ENCODE measurements around the gene WDFY4.

The WDFY4 gene

DNA sequence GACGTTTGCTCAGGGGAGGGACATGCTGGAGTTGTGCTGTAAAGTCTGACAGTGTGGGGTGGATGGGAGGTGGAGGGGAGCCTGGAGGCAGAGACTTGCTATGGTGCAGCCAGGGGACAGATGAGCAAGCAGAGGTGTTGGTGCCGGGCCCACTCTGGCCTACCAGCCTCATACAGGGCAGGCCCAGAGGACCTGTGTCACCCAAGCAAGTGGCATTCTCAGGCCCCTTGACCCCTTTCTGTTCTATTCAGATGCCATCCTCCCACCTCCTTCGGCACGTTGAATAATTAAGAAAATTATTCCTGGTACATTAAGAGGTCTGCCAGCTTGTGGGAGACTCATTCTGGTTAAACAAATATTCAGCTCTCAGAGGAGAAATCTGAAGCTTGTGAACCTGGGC is 8.5 kb downstream of the WDFY4 start:
- DNase-seq (ENCODE audit: low spot score) (no peak), ATAC-seq (ENCODE audit: low read depth) (no peak)
- Histone ChIP-seq H3K27me3 (ENCODE audit: insufficient read depth, poor library complexity, severe bottlenecking) (no peaks in the 10 kb centered on the region), H3K27ac (ENCODE audit: poor library complexity, severe bottlenecking) (no peak overlapping the region), H3K36me3 (ENCODE audit: low read depth) (no peaks in the 10 kb centered on the region), H3K4me1 (ENCODE audit: insufficient read depth, poor library complexity, severe bottlenecking) (no peaks in the 10 kb centered on the region), H3K9me3 (ENCODE audit: severe bottlenecking) (no peaks in the 10 kb centered on the region), H3K4me3 (ENCODE audit: severe bottlenecking) (no peak overlapping the region)
- TF ChIP-seq, protein P1, sequence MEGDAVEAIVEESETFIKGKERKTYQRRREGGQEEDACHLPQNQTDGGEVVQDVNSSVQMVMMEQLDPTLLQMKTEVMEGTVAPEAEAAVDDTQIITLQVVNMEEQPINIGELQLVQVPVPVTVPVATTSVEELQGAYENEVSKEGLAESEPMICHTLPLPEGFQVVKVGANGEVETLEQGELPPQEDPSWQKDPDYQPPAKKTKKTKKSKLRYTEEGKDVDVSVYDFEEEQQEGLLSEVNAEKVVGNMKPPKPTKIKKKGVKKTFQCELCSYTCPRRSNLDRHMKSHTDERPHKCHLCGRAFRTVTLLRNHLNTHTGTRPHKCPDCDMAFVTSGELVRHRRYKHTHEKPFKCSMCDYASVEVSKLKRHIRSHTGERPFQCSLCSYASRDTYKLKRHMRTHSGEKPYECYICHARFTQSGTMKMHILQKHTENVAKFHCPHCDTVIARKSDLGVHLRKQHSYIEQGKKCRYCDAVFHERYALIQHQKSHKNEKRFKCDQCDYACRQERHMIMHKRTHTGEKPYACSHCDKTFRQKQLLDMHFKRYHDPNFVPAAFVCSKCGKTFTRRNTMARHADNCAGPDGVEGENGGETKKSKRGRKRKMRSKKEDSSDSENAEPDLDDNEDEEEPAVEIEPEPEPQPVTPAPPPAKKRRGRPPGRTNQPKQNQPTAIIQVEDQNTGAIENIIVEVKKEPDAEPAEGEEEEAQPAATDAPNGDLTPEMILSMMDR (IDR thresholded peaks at IDR 0.05; ENCODE audit: poor library complexity, severe bottlenecking) = no peak

DNA sequence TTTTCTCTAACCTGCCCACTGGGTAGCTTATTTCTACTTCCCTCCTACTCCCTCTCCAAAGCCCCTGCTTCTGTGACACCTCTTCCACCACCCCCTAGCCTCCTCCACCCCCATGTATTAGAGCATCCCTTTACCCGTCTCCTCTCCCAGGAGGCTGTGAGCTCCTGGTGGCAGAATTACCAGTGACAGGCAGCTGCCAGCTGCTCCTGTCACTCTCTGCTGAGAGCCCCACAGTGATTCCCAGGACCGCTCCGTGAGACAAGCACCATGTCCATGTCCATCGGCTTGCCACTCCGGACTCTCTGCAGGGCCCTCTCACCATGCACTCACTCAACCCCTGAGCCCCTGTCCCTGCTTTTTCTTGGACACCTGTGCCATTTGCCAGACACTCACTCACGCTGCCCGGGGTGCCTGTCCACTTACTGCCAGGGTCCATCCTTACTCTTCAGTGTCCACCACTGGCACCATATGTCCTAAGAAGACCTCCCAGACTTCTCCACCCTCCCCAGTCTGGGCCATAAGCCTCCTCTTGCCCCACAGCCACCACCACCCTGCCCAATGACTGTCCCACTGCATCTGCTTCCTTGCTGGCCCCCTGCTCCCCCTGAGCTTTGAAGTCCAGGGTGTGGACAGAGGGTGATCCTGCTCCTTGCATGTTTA is 9.8 kb downstream of the WDFY4 start:
- H3K36me3 ChIP-seq (ENCODE audit: low read depth) = no peaks in the 10 kb centered on the region
- H3K27me3 ChIP-seq (ENCODE audit: insufficient read depth, poor library complexity, severe bottlenecking) = no peaks in the 10 kb centered on the region
- DNase-seq (ENCODE audit: low spot score) = no peak
- no peaks in the 10 kb centered on the region for H3K4me1 ChIP-seq (ENCODE audit: insufficient read depth, poor library complexity, severe bottlenecking)
- ATAC-seq (ENCODE audit: low read depth) = no peak
- TF ChIP-seq, protein P1 (IDR thresholded peaks at IDR 0.05; ENCODE audit: poor library complexity, severe bottlenecking) = no peak
- H3K9me3 ChIP-seq (ENCODE audit: severe bottlenecking) = no peaks in the 10 kb centered on the region
- H3K27ac ChIP-seq (ENCODE audit: poor library complexity, severe bottlenecking) = no peak overlapping the region
- H3K4me3 ChIP-seq (ENCODE audit: severe bottlenecking) = no peak overlapping the region

DNA sequence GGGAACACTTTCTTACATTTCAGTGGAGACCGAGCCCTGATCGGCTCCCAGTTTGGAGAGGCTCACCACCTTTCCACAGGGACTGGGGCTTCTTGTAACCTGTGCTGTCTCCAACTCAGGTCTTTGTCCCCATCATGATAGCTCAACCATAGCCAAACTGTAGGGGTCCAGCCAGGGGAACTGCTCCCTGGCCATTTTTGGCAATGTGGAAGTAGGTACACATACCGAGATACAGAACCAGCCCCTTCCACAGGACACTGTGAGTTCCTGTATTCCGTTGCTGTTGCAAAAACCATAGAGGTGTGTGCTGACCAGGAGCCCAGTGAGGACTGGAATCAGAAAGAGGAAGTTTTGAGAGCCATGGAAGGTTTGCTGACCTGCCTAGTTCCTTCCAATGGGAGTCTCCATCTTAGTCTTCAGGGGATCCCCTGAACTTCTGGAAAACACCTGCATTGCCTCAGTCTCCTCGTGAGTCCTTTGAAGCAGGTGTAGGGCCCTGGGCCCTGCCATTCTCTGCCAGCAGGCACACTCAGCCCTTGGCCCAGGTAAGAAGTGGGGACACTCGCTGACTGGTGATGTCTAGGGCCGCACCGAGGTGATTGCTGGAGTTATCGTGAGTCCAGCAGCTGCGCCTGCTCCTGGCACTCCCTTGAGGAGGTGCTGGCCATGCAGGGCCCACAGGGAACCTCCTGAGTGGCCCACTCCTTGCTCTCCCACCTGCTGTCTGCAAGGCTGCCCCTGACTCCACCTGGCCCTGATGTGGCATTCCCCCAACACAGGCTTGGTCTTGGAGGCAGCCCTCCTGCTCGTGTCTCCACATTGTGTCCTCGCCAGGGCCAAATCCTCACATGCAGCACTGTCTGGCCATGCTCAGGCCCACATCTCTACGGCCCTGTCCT is 11.2 kb downstream of the WDFY4 start:
- no peak for ATAC-seq (ENCODE audit: low read depth)
- Histone ChIP-seq H3K27ac (ENCODE audit: poor library complexity, severe bottlenecking) (no peak overlapping the region), H3K36me3 (ENCODE audit: low read depth) (no peaks in the 10 kb centered on the region), H3K9me3 (ENCODE audit: severe bottlenecking) (no peaks in the 10 kb centered on the region), H3K4me1 (ENCODE audit: insufficient read depth, poor library complexity, severe bottlenecking) (no peaks in the 10 kb centered on the region), H3K4me3 (ENCODE audit: severe bottlenecking) (no peak overlapping the region), H3K27me3 (ENCODE audit: insufficient read depth, poor library complexity, severe bottlenecking) (no peaks in the 10 kb centered on the region)
- TF ChIP-seq, protein P1 (IDR thresholded peaks at IDR 0.05; ENCODE audit: poor library complexity, severe bottlenecking) = no peak
- no peak for DNase-seq (ENCODE audit: low spot score)

DNA sequence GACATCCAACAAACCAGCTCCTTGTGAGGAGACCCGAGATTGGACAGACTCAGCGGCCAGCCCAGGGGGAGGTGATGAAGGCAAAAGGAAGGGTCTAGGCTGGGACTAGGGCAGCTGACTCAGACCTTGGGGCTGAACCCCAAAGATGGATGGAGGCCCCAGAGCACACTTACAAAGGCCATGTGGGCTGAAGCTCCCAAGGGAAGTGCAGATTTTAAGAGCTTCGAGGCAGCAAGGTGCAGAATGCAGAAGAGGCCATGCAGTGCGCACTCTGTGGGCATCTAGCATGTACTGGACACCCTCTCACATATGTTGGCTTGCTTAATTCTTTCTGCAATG is 11.8 kb downstream of the WDFY4 start:
- no peak for ATAC-seq (ENCODE audit: low read depth)
- no peaks in the 10 kb centered on the region for H3K9me3 ChIP-seq (ENCODE audit: severe bottlenecking)
- H3K27ac ChIP-seq (ENCODE audit: poor library complexity, severe bottlenecking) = no peak overlapping the region

More for the DNA sequence above, 11.8 kb downstream of the WDFY4 start:
- no peak overlapping the region for H3K4me3 ChIP-seq (ENCODE audit: severe bottlenecking)
- no peaks in the 10 kb centered on the region for H3K36me3 ChIP-seq (ENCODE audit: low read depth)
- TF ChIP-seq, protein P1 (IDR thresholded peaks at IDR 0.05; ENCODE audit: poor library complexity, severe bottlenecking) = no peak
- H3K4me1 ChIP-seq (ENCODE audit: insufficient read depth, poor library complexity, severe bottlenecking) = no peaks in the 10 kb centered on the region
- no peak for DNase-seq (ENCODE audit: low spot score)
- H3K27me3 ChIP-seq (ENCODE audit: insufficient read depth, poor library complexity, severe bottlenecking) = no peaks in the 10 kb centered on the region
